GM12873 (cell line): ENCODE data around the gene TPCN1.
A peak's percentile ranks its signal among the peaks of the same experiment; 100 is the strongest.

Experiments
- TF ChIP-seq, protein P1 (sequence below): IDR thresholded peaks from 2 replicates; pipeline ENCODE4 v1.5.1; 2012; ENCODE audit warnings: low read depth, mild to moderate bottlenecking, moderate library complexity, low read length, control low read depth; ENCODE audit not compliant: insufficient read depth; ENCODE audit errors: missing control alignments

TPCN1 gene

DNA sequence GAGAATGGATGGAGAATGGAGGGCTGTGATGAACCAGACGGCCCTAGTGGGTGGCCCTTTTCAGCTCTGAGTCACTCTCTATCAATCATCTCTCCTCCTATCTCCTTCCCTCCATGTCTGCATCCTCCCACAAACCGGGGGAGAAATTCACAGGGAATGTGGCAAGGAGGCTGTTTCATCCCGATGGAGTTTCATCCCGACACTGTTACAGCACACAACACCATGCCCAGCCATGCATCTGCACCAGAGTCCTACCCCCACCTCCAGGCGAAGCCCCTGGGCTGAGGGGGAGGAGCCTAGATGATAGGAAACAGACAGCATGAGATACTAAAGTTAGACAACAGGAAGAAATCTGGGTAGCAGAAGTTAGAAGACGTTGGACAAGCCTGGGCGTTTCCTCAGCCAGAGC lies 92.9 kb downstream of the TPCN1 start:
- TF ChIP-seq, protein P1, sequence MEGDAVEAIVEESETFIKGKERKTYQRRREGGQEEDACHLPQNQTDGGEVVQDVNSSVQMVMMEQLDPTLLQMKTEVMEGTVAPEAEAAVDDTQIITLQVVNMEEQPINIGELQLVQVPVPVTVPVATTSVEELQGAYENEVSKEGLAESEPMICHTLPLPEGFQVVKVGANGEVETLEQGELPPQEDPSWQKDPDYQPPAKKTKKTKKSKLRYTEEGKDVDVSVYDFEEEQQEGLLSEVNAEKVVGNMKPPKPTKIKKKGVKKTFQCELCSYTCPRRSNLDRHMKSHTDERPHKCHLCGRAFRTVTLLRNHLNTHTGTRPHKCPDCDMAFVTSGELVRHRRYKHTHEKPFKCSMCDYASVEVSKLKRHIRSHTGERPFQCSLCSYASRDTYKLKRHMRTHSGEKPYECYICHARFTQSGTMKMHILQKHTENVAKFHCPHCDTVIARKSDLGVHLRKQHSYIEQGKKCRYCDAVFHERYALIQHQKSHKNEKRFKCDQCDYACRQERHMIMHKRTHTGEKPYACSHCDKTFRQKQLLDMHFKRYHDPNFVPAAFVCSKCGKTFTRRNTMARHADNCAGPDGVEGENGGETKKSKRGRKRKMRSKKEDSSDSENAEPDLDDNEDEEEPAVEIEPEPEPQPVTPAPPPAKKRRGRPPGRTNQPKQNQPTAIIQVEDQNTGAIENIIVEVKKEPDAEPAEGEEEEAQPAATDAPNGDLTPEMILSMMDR, result no peak

DNA sequence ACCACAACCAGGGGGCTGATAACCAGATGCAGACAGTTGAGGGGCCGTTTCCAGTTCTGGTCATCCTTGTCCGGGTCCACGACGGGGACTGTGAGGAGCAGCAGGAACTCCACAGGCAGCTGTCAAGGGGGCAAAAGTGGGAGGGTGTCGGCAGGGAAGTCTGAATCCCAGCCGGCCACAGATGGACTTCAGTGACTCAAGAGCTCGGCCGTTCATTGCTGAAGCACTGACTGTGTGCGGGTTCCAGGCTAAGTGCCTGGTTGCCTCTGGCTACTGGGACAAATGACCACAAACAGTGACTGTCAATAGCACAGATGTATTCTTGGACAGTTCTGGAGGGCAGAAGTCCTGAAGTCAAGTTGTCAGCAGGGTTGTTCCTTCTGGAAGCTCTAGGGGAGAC lies 94.1 kb downstream of the TPCN1 start:
- TF ChIP-seq, protein P1, result no peak

DNA sequence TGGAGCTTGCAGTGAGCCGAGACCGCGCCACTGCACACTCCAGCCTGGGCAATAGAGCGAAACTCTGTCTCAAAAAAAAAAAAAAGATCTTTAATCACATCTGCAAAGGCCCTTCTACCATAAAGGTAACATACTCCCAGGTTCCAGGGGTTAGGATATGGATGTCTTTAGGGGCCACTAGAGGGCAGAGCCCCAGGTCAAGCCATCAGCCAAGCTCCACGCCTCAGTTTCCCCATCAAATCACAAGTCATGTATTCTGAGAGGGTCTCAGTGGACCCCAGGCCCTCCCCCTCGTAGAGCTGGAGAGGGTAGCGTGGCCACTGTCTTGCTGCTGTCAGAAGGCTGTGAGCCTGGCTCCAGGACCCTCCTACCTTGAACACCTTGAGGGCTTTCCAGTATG lies 94.9 kb downstream of the TPCN1 start:
- TF ChIP-seq, protein P1, result peak; percentile 18

DNA sequence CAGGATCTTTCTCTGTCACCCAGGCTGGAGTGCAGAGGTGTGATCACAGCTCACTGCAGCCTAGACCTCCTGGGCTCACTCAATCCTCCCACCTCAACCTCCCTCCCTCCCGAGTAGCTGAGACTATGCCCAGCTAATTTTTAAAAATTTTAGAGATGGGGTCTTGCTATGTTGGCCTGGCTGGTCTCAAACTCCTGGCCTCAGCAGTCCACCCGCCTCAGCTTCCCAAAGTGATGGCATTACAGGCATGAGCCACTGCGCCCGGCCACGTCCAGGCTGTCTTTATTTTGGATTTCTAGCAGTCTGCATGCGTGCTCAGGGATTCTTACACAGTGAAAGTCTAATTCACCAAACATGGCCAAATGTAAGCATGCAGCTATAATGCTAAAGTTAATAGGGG lies 95.9 kb downstream of the TPCN1 start:
- TF ChIP-seq, protein P1, result no peak

DNA sequence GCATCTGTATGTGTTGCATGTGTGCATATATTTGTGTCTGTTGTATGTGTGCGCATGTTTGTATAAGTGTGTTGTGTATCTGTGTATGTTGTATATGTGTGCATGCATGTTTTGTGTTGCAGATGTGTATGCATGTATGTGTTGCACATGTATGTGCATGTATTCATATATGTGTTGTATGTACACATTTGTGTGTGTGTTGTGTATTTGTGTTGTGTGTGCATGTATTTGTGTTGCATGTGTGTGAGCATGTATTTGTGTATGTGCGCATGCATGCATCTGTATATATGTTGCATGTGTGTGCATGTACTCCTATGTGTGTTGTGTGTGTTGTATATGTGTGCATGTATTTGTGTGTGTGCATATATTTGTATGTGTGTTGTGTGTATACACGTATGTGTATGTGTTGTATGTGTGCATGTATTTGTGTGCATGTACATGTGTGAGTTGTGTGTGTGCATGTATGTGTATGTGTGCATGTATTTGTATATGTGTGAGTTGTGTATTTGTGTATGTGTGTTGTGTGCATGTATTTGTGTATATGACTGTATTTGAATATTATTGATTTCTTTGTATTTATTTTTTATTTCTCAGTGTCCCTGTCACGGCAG lies 96.9 kb downstream of the TPCN1 start:
- TF ChIP-seq, protein P1, result no peak

DNA sequence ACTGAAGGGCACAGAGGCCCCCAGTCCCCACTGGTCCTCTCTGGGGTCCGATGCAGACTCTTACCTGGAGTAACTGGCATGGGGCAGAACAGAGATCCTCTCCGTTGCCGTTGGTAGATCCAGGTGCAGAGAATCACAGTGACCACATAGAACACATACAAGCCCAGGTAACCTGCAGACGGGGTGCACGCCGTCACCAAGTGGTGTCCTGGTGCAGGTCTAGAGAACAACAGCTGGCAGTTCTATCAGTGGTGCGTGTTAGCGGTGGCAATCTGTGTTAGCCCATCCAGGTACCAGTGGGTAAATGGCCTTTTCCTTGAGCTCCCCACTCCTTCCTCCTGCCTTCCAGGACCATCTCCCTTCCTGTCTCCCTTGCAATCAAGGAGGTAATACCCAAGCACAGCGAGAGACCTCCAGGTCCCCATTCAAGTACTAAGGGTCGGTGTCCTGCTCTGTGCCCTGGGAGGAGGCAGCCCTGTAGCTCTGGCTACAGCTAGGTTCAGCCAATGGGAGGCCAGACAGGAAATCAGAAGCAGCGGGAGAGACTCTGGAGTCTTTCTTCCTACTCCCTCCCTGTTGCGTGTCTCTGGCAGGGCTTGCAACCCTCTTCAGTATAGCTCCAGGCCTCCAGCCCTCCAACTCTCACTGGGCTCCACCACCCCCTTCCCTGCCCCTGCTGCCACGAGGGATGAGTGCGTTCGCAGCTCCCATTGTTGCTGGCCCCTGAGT lies 97.8 kb downstream of the TPCN1 start:
- TF ChIP-seq, protein P1, result no peak

DNA sequence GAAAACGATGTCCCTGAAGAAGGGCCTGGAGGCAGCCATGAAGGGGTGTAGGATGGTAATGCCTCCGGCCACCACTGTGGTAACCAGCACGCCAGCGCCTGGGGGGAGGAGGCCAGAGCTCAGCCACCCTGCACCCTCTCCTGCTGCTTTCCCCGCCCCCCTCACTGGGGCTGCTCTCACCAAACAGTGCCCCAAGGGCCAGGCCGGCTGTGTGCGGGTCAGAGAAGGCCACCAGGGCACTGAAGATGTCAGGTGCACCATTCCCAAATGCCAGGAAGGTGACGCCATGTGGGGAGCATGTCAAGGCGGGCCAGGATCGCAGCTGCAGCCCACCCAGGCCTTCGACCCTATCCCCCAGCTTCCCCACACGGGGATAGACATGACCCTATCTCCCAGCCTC lies 99.1 kb downstream of the TPCN1 start:
- TF ChIP-seq, protein P1, result no peak
